Neutrophil (primary cell): Measurements from ENCODE around the gene RELT.

Source experiments
- H3K27ac ChIP-seq: fragments of 200-600 bp; sonication (generic); 2 replicates; pipeline ENCODE4 v1.5.1; 2016; ENCODE audit warnings: mild to moderate bottlenecking, moderate library complexity
- H3K27me3 ChIP-seq: fragments of 200-600 bp; sonication (generic); 2 replicates; pipeline ENCODE4 v1.6.0; 2016; ENCODE audit warnings: mild to moderate bottlenecking
- H3K36me3 ChIP-seq: fragments of 200-600 bp; sonication (generic); 2 replicates; pipeline ENCODE4 v1.5.1; 2017
- H3K4me1 ChIP-seq, 2 experiments: fragments of 200-600 bp in 1 of 2; sonication (generic) in 1 of 2; 1 replicate in 1 of 2; 2 replicates in 1 of 2; pipeline versions ENCODE4 v1.5.1 to v1.6.1; 2013 to 2016; ENCODE audit warnings: low read depth in 1 of 2, low read length in 1 of 2, mild to moderate bottlenecking in 1 of 2, moderate library complexity in 1 of 2; ENCODE audit not compliant: control insufficient read depth in 1 of 2, insufficient read depth in 1 of 2
- H3K4me3 ChIP-seq, 2 experiments: fragments of 200-600 bp in 1 of 2; sonication (generic) in 1 of 2; 1 replicate in 1 of 2; 2 replicates in 1 of 2; pipeline ENCODE4 v1.5.1; 2013 to 2016; ENCODE audit warnings: low read depth in 1 of 2, low read length in 1 of 2, mild to moderate bottlenecking in 1 of 2, moderate library complexity in 1 of 2
- H3K9me3 ChIP-seq: fragments of 200-600 bp; sonication (generic); 2 replicates; pipeline ENCODE4 v1.5.1; 2016
- TF ChIP-seq, protein P1 (sequence below): fragments of 200-600 bp; sonication (generic); IDR thresholded peaks from 2 replicates; pipeline ENCODE4 v1.5.1; 2016; ENCODE audit warnings: antibody characterized with exemption

RELT gene

DNA sequence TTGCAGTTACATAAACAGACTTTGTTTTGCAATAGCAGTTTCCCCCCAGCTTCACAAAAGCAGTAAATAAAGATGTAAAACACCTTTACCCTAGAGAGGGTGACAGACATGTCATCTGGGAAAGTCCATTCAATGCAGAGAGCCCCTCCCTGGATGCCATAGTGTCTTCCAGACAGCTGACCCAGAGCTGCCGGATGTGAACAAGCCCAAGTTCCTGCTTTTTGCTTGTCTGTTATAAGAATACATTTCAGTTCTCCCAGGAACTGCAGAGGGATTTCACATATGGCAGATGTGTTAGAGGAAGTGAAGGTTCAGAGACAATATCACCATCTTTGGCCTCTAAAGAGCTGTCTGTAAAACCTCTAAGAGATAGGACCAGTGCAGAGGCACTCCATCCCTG, 48.9 kb downstream of the RELT start:
- Histone ChIP-seq H3K4me1 (peaks cover 25 to 37% of the 10 kb centered on the region in 2 experiments), H3K9me3 (no peaks in the 10 kb centered on the region), H3K36me3 (peaks cover 31% of the 10 kb centered on the region), H3K27ac (peak overlapping the region; percentile 75), H3K27me3 (no peaks in the 10 kb centered on the region), H3K4me3 (no peak overlapping the region)
- TF ChIP-seq, protein P1, sequence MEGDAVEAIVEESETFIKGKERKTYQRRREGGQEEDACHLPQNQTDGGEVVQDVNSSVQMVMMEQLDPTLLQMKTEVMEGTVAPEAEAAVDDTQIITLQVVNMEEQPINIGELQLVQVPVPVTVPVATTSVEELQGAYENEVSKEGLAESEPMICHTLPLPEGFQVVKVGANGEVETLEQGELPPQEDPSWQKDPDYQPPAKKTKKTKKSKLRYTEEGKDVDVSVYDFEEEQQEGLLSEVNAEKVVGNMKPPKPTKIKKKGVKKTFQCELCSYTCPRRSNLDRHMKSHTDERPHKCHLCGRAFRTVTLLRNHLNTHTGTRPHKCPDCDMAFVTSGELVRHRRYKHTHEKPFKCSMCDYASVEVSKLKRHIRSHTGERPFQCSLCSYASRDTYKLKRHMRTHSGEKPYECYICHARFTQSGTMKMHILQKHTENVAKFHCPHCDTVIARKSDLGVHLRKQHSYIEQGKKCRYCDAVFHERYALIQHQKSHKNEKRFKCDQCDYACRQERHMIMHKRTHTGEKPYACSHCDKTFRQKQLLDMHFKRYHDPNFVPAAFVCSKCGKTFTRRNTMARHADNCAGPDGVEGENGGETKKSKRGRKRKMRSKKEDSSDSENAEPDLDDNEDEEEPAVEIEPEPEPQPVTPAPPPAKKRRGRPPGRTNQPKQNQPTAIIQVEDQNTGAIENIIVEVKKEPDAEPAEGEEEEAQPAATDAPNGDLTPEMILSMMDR, result no peak

DNA sequence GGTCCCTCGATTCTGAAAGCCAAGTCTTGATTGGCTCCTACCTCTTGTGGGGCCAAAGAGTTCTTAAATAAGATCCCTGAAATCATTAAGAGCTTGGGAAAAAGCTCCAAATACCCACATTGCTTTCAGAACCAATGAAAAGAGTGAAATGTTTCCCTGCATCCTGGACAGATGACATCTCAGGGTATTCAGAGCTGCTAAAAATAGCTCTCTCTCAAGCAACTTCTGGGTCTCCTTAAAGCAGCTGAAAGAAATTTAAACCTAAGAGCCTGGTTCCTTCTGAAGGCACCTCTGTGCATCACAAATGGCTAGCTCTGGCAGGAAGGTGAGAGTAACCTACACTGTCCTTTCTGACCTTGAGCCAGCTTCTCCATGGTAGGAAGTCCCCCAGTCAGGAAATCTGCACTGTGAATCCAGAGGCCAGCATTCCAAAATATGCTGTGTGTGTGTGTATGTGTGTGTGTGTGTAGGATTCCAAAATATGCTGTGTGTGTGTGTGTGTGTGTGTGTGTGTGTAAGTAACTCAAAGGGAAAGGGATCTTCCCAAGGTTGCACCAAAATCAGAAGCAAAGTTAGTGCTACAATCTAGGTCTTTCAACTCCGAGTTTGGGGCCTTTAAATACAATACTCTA, 50.1 kb downstream of the RELT start:
- Histone ChIP-seq H3K36me3 (peaks cover 22% of the 10 kb centered on the region), H3K9me3 (no peaks in the 10 kb centered on the region), H3K4me3 (no peak overlapping the region), H3K4me1 (peaks cover 19 to 30% of the 10 kb centered on the region in 2 experiments), H3K27me3 (no peaks in the 10 kb centered on the region), H3K27ac (peak overlapping the region; percentile 75)
- TF ChIP-seq, protein P1, result no peak

DNA sequence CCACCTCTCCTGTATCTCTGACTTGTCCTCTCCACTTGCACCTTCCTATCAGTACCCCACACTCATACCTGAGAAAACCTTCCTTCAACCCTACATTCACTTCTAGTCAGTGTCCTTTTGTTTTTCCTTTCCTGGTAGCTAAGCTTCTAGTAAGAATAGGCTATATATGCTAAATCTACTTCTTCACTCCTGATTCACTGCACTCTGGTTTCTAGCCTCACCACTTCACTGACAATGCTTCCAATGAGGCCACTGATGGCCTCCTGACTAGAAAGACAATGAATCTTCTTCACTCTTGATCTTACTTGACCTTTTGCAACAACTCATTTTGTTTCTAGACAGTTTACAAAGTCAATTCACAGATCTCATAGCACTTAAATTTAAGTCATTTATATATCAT, 52.0 kb downstream of the RELT start:
- Histone ChIP-seq H3K36me3 (peaks cover 5% of the 10 kb centered on the region), H3K27me3 (no peaks in the 10 kb centered on the region), H3K27ac (no peak overlapping the region), H3K9me3 (no peaks in the 10 kb centered on the region), H3K4me1 (peaks cover 19 to 30% of the 10 kb centered on the region in 2 experiments), H3K4me3 (no peak overlapping the region)
- TF ChIP-seq, protein P1, result no peak

DNA sequence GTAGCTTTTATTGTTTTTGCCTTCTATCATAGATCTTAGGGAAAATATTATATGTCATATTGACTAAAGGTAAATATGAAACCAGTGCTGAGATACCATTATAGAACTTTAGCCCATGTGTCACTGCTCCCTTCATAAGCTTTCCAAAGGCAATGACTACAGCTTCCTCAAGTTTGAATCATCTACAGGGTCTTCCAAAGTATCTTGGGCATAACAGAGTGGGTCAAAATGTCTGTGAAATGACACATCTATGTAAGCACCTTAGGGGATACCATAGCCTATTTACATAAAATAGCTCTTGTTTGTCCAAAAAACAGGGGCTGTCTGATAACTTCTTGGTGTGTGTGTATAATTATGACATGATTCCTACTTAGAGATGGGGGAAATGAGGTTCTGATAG, 52.5 kb downstream of the RELT start:
- Histone ChIP-seq H3K4me1 (peaks cover 19 to 30% of the 10 kb centered on the region in 2 experiments), H3K27ac (no peak overlapping the region), H3K9me3 (no peaks in the 10 kb centered on the region), H3K4me3 (no peak overlapping the region), H3K36me3 (peaks cover 5% of the 10 kb centered on the region), H3K27me3 (no peaks in the 10 kb centered on the region)
- TF ChIP-seq, protein P1, result no peak

DNA sequence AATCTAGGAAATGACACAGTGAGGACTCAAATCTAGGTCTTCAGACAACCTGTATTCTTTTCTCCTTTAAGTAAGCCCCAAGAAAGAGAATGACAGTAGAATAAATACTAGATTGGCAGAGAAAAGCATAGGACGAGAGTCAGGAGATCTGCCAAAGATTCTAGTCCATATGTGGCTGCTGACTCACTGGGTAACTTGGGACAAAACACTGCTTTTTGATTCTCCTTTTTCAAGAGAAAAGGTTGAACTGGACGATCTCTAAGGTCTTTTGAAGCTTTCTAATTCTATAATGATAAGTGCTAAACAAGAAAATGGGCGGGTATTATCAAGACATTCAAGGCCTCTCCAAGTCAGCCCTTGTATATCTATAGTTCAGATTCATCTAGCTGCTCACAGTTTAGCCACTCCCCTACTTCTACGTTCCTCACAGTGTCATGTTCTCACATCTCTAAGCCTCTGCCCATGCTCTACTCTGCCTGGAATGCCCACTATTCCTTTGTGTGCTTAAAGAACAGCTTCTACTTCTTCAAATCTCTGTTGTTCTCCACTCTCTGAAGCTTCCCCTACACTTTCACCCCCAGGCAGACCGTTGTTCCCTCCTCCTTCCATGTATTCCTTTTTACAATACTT, 53.0 kb downstream of the RELT start:
- H3K27ac ChIP-seq, result peak overlapping the region; percentile 17
- no peaks in the 10 kb centered on the region for H3K27me3 ChIP-seq
- H3K9me3 ChIP-seq, result no peaks in the 10 kb centered on the region
- H3K4me1 ChIP-seq, result peaks cover 17 to 28% of the 10 kb centered on the region in 2 experiments
- H3K36me3 ChIP-seq, result peaks cover 5% of the 10 kb centered on the region
- TF ChIP-seq, protein P1, result no peak
- no peak overlapping the region for H3K4me3 ChIP-seq
